HL-60/S4 (cell line): ENCODE results near the gene ATXN7L3.

ENCODE experiments used
- in situ Hi-C: fragments of 300-500 bp; cut with MboI; formaldehyde crosslinking; loops from 2 replicates; pipeline ENCODE4 v1.14.3; 2022; ENCODE audit warnings: low sequenced_read_pairs

ATXN7L3 gene

DNA sequence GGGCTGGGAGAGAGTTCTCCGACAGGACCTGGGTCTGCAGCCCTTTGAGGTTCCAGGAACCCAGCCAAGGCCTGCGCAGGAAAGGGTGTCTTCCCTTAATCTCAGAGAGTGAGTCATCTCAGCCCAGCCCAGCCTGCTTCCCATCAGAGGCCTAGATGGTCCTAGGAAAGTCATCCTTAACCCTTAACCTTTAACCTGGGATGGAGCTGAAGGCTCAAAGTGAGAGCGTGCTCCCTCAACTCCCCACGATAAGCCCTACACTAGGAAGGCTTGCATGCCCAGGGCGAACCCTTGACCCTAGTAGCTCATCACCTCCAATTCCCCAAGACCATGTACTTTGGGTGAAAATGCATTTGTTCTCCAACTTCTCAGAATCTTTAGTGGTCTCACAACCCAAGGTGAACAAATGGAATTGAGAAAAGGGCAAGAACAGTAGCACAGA, 4.8 kb upstream of the ATXN7L3 start:
- in situ Hi-C loops, result loop anchor here (25.0 kb wide), 2 partner anchors 133 to 308 kb away; partner anchors contain the start of genes GPATCH8 and GRN

DNA sequence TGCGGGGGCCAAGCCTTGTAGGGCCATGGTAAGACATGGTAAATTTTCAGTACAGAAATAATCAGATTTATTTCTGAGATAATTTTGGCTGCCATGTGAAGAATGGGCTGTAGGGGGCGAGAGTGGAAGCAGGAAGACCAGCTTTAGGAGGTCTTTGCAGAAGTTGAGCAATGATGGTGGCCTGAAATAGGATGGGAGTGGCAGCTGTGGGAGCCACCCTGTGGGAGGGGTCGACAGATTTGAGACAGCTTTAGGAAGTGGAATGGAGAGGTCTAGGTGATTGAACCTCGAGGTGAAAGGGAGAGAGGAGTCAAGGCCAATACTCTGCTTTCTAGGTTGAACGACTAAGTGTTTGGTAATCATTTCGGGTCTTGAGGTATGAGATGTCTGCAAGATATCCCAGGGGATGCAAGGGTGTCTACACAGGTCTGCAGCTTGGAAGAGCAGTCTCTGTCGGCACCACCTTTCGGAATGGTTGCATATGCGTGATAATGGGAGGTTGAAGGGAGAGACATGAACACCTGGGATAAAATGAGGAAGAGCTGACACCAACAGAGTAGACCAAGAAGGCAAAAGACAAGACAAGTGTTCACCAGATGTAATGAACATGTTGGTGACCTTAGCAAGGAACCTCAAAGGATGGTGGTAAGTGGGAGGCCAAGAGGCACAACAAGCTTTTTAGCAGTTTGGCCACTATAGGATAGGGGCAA, 4.2 kb upstream of the ATXN7L3 start:
- in situ Hi-C loops, result loop anchor here (25.0 kb wide), 2 partner anchors 133 to 308 kb away; partner anchors contain the start of genes GPATCH8 and GRN

DNA sequence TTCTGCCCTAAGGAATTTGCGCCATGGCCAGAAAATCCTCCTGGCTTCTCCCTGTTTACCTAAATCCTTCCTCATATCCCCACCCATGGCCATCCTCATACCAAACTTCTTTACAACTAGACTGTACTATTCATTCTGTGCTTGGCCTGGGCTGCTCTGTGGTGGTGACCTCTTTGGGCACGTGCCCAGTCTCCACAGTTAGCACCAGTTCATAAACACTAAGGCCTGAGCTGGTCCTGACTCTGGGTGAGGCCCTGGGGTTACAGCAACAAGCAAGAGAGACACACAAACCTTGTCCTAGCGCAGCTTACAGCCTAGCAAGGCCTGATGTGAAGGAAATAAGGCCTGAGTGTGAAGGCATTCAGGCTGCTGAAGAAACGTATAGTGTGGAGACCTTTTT, 3.1 kb upstream of the ATXN7L3 start:
- in situ Hi-C loops, result loop anchor here (25.0 kb wide), 2 partner anchors 135 to 310 kb away; partner anchors contain the start of genes GPATCH8 and GRN

DNA sequence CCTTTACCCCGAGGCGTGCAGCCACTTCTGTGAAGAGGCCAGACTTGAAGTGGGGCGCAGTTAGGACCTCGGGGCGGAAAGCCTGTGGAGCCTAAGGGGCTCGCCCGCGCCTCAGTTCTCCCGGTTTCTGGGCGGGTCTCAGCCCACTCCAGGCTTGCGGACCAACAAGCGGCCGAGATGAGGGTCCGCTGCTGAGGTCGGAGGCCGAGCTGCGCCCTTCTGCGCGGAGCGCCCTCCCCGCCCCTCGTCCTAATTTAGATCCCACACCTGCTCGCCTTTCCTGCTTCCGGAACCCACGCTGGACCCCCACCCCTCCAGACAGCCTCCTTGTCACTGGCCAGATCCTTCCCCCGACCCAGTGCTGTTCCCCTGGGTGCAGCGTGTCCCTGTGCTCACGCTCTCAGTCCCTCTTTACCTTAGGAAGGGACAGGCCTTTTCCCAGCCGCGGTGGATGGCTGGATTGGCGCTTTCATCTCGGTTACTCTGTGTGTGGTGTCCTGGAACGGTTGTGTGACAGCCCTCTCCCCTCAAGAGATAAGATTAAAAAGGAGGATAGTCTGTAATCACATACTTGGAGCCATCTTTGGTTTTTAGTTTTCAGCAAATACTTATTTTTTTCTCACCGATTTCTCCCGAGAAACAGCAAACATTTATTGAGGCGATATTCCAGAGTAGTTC, 933 bp upstream of the ATXN7L3 start:
- in situ Hi-C loops, result loop anchor here (25.0 kb wide), 2 partner anchors 137 to 312 kb away; partner anchors contain the start of genes GPATCH8 and GRN

DNA sequence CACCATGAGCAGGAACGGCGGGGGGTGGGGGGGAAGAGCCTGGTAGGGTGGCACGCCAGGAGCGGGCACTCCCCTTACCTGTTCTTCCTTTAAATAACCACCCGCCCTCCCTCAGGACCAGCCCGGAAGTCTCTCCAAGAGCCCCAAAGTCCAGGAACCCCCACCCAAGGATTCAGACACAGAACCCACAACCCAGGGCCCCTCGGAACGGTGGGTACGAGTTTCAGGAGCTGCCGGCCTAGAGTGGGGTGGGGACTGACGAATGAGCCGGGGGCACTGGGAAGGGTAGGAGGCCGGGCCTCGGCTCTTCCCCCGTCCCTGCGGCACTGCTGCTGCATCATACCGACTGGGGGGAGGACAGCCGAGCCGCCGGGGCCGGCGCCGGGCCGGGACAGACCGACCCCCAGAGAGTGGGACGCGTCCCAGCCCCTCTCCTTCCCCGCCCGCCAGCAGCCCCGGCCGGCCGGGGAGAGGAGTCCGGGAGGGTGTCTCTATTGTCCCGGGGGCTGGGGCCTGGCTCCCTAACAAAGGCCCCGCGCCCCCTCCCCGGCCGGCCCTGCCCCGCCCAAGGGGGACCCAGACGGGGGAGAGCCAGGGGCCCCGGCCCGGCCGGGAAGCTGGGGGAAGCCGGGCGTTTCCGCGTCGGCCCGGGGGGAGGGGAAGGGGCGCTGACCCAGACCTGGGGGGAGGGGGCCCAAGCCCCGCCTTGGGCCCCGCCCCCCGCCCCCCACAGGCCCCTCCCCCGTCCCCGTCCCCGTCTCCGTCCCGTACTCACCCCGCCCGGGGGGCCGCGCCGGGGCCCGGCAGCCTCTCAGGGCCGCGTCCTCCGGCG, 747 bp downstream of the ATXN7L3 start:
- in situ Hi-C loops, result no loop called here

DNA sequence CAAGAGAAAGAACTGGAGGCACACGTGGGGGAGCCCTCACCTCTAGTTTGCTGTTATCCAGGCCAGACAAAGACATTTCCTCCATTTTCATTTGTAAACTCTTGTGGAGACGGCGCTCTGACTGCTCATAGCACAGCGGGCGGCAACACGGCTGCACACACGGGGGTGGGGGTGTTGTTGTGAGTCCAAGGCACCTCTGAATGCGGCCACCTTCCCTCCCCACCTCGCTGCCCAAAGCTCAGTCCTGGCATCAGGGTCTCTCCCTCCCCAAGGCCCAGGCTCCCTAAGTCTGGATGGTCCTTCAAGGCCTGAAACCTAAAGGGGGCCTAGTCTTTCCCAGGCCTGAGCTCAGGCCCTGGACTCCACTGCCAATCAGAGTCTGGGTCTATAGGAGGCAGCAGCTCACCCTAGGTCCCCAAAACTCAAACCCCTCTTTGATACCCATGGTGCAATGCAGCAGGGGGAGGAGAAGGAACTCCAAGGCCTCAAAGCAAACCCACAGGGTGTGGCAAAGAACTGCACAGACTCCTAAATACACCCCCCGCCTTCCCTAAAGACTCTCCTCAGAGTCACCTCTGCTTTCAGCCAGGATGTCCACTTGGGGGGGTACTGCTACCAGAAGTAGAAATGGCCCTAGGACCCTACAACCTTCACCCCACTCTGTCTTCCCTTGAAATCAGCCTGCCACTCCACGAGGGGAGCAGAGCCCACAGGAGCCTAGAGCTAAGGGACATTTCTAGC, 1.5 kb downstream of the ATXN7L3 start:
- in situ Hi-C loops, result no loop called here

DNA sequence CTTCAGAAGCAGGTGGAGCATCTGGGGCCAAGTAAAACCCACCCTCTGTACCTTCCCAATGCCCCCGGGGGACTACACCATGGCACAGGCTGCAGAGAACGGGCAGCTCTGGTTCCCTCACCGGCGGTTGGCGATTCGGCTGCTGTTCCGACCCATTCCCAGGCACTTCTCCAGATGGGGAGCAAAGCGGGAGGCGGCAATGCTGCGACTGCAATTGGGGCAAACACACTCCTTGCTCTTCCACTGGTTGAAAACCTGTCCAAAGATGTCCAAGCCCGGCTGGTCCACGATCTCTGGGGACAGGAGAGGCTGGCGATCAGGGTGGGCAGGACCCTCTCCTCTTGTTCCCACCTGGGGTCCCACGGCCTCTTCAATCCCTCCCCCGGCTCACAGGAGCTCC, 2.6 kb downstream of the ATXN7L3 start:
- in situ Hi-C loops, result no loop called here

DNA sequence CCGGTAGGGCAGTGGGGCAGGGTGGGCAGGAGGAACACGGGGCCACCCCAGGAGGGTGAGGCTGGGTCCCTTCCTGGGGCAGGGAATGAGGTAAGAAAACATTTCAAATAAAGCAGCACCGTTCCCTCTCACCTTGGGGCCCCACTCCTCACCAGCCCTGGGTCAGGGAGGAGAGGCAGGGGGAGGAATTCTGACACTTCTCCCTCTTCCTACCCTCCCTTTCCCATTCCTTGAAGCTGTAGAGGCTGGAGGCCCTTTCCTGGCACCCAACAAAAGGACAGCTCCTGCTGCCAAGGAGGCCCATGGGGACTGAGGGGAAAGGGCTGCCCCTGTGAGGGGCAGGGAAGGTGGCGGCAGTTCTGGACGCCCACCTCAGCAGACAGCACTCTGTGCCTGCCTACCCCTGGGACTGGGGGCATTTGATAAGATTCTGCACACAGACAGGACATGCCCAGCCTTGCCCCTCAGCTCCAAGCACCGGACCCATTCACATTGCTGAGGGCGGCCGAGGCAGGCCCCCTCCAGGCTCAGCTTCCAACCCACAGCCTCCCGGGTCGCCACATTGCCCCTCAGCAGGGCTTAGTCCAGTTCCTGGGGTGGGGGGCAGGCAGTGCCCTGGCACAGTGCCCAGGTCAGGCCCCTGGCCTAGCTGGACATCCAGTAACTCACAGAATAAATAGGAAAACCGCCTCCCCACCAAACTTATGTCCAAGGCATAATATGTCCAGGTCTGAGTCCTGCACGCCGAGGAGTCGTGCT, 6.2 kb downstream of the ATXN7L3 start:
- in situ Hi-C loops, result no loop called here

DNA sequence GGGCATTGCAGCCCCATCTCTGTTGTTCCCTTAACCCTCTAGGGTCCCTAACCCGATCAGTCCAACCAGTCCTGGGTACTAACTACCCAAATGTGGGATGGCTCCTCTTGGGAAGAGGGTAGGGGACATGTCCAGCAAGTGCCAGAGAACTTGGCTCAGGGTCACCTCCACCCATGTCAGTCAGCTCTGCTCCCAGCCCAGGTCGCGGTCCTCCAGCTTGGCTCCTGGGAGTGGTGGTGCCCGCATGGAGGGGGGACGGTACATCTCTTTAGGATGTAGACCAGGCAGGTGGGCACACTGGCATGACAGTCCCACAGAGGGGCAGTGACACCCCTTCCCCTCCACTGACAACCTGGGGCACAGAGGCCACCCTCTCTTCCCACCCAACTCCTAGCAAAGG, 6.9 kb downstream of the ATXN7L3 start:
- in situ Hi-C loops, result no loop called here

DNA sequence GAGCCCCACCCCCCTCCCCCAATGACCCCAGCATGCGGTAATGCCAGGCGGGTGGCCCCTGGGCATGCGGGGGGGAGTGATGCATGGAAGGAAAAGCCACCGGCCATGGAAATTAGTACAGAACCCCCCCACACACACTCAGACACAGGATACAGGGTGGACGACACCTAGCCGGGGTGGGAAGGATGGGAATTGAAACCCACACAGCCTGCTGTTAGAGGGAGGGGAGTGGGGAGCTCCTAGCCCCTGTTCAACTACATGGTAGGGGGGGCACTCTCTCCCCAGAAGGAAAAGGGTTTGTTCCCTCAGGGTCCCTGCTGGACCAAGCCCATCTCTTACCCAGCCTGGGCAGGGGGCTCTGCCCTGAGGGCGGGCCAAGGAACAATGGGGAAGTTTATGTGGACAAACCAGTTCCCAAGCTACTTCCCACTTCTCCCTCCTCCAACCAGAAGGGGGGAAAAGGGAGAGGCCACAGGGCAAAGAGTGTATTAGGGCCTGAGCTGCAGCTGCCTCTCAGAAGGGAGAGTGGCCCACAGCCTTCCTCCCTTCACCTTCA, 7.7 kb downstream of the ATXN7L3 start:
- in situ Hi-C loops, result no loop called here

DNA sequence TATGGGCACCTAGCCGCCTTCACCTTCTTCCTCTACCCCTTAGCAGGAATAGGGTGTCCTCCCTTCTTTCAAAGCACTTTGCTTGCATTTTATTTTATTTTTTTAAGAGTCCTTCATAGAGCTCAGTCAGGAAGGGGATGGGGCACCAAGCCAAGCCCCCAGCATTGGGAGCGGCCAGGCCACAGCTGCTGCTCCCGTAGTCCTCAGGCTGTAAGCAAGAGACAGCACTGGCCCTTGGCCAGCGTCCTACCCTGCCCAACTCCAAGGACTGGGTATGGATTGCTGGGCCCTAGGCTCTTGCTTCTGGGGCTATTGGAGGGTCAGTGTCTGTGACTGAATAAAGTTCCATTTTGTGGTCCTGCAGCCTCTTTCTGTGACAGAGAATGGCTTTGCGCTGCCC, 8.3 kb downstream of the ATXN7L3 start:
- in situ Hi-C loops, result no loop called here

DNA sequence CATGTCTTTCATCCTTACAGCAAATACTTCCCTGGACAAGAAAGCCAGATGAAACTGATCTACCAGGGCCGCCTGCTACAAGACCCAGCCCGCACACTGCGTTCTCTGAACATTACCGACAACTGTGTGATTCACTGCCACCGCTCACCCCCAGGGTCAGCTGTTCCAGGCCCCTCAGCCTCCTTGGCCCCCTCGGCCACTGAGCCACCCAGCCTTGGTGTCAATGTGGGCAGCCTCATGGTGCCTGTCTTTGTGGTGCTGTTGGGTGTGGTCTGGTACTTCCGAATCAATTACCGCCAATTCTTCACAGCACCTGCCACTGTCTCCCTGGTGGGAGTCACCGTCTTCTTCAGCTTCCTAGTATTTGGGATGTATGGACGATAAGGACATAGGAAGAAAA, 9.2 kb downstream of the ATXN7L3 start:
- in situ Hi-C loops, result no loop called here

DNA sequence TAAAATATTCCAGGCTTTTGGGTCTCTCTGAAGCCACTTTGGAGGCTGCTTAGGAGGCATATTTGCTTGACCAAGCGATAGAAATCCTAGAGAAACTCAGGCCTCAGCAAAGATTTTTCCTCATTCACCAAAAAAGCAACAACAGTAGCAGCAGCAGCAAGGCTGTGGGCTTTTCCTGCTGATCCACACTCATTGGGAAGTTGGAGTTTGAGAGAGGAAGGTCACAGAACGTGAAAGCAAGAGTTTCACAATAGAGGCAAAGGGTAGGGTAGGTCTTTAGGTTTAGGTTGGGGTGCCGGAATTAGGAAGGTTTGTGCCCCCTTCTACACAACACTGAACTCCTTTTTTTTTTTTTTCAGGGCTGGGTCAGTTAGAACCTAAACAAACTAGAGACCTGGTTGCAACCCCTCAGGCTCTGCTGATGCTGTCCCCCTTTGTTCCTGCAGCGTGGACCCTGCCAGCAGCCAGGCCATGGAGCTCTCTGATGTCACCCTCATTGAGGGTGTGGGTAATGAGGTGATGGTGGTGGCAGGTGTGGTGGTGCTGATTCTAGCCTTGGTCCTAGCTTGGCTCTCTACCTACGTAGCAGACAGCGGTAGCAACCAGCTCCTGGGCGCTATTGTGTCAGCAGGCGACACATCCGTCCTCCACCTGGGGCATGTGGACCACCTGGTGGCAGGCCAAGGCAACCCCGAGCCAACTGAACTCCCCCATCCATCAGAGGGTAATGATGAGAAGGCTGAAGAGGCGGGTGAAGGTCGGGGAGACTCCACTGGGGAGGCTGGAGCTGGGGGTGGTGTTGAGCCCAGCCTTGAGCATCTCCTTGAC, 10.9 kb downstream of the ATXN7L3 start:
- in situ Hi-C loops, result no loop called here

DNA sequence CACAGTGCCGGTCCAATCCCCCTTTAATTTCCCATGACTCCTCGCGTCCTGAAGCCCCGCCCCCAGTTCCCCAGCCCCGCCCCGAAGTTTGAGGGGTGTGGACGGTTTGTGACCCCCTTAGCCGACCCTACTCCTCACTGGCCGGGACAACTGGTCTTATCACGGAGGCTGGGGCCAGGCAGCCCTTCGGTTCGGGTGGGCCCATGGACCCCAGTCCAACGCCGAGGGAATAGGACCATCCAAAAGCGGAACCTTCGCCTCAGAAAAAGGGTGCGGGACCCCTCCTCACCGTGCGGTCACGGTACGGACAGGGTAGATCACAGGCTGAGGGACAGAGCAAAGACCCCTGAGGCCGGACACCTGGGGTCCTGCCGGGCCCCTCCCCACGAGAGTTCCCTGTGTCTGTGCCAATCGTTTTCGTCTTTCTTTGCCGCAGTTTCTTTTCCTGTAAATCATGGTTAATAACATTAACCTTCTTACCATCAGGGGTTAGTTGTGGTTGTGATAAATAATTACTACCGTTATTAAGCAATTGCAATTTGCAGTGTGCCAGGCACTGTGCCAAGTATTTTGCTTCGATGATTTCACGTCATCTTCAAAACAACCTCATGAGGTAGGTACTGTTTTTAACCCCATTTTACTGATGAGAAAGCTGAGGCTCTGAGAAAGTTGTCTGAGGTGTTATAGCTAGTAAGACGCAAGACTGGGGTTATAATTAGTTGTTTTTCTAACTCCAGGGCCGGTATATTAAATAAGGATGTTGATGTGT, 12.4 kb downstream of the ATXN7L3 start:
- in situ Hi-C loops, result no loop called here

DNA sequence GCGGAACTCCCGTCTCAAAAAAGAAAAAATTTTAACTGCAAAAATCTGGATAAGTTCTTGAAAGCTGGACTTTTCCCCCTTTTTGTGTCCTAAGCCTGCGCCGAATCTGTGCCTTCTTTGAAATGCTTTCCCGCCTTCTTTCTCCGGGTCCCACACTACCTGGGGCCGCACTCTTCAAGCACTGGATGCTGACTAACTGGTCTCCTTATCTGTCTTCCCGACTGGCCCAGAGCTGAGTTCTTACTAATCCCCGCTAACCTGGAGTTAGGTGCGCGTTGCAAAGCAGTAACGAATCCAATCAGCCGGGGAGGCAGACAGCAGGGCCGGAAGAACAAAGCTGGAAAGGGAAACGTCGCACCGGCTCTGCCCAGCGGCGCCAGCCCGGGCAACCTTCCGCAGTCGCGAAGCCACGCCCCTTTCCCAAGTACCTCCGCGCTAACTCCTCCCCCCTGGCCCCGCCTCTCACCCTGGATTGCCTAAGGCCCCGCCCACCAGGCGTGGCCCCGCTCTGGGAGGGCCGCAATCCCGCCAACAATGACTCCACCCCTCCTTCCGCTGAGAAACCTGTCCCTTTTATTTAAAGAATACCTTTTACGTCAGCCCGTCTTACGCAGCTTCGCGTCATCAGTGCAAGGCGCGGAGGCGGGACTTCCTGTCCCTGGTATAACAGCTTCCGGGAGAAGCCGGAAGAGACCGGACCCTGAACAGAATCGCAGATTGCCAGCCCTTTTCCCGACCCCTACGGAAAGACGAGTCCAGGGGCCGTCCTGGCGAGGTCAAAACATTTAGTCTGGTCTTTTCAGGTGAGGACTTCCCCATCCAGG, 13.2 kb downstream of the ATXN7L3 start, which contains the start of gene TMUB2:
TMUB2 (plus strand) TSS at position 666 of the 824 bp plus-strand sequence. CDS start 737 bp downstream, outside the sequence.
- in situ Hi-C loops, result no loop called here

DNA sequence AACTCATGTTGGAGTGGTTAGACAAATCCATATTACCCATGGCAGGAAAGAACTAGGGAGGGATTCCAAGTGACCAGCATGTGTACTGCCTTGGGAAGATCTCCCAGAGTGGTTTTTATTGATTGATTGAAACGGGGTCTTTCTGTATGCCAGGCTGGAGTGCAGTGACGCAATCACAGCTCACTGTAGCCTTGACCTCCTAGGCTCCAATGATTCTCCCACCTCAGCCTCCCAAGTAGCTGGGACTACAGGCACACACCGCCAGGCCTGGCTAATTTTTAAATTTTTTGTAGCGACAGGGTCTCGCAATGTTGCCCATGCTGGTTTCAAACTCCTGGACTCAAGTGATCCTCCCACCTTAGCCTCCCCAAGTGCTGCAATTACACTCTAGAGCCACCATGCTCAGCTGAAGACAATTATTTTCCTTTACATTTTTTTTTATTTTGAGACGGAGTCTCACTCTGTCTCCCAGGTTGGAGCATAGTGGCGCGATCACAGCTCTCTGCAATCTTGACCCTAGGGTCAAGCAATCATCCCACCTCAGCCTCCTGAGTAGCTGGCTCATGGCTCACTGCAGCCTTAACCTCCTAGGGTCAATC, 15.4 kb downstream of the ATXN7L3 start:
- in situ Hi-C loops, result no loop called here

DNA sequence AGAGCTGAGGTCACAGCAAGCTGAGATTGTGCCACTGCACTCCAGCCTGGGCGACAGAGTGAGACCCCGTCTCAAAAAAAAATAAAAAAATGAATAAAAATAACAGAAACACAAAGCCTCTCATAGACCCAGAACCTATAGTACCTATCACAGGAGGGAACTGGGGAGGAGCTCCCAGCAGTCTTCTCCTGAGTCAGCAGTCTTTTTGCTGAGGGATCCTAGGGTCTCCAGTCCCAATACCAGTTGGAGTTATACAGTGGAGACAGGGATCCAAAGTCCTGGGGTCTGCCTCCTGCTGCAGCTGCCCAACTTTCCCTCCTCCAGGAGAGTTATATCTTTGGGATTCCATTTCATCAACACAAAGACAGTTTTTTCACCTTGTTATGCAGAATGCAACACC, 16.7 kb downstream of the ATXN7L3 start:
- in situ Hi-C loops, result no loop called here
